Breast epithelium (tissue), 4 donors: ENCODE data around the gene ZBTB5. TPM values are rescaled to one million over a fixed set of nuclear protein-coding genes. Genes with fewer than 3 reads are reported as not detected.

Experiments used
- DNase-seq, 2 donors: peaks; one replicate each; pipeline ENCODE4 v3.0.0-alpha.2; 2019; ENCODE audit warnings: low spot score in 2 of 2
- H3K27ac ChIP-seq, 2 donors: fragments of 200-600 bp; sonication (generic) in 1 of 2; one replicate each; pipeline ENCODE4 v1.5.1; 2016 to 2019; ENCODE audit warnings: mild to moderate bottlenecking in 1 of 2
- H3K27me3 ChIP-seq, 2 donors: fragments of 200-600 bp; sonication (generic) in 1 of 2; one replicate each; pipeline versions ENCODE4 v1.5.1 to v1.6.0; 2017 to 2019; ENCODE audit warnings: control low read depth in 1 of 2, mild to moderate bottlenecking in 1 of 2
- H3K36me3 ChIP-seq: fragments of 200-600 bp; one replicate; pipeline ENCODE4 v1.5.1; 2019
- H3K4me1 ChIP-seq, 2 donors: fragments of 200-600 bp; sonication (generic); one replicate each; pipeline ENCODE4 v1.5.1; 2016 to 2019; ENCODE audit warnings: control low read depth in 1 of 2
- H3K4me3 ChIP-seq, 3 donors: fragments of 200-600 bp; sonication (generic); 1 replicate in 2 of 3; 2 replicates in 1 of 3; pipeline ENCODE4 v1.5.1; 2016 to 2019; ENCODE audit warnings: mild to moderate bottlenecking in 3 of 3, moderate library complexity in 2 of 3
- H3K9me3 ChIP-seq, 2 donors: fragments of 200-600 bp; sonication (generic) in 1 of 2; one replicate each; pipeline ENCODE4 v1.5.1; 2016 to 2019; ENCODE audit warnings: control low read depth in 1 of 2
- CTCF ChIP-seq, 3 donors: fragments of 450-650 bp; IDR thresholded peaks; one replicate each; pipeline ENCODE4 v1.5.1; 2016 to 2017; ENCODE audit warnings: antibody characterized with exemption in 3 of 3, mild to moderate bottlenecking in 3 of 3, moderate library complexity in 3 of 3
- POLR2A ChIP-seq: fragments of 450-650 bp; IDR thresholded peaks from one replicate; pipeline ENCODE4 v1.6.1; 2016; ENCODE audit warnings: antibody characterized with exemption, mild to moderate bottlenecking, moderate library complexity
- POLR2AphosphoS5 ChIP-seq, 3 donors: sonication (generic); formaldehyde crosslinking; IDR thresholded peaks; one replicate each; pipeline ENCODE4 v1.6.1; 2017; ENCODE audit warnings: antibody characterized with exemption in 3 of 3
- intact Hi-C: fragments of 100-400 bp; cut with DNase I; formaldehyde crosslinking; loops from one replicate; pipeline ENCODE4 v1.15.1; 2023; ENCODE audit warnings: low total_unique reads
- total RNA-seq, 3 donors: library from RNA; depleted of rRNA; stranded (reverse); fragments of >200 nt; gene quantifications; one replicate each; pipeline ENCODE4 v1.1.0, GENCODE V29; 2016

ZBTB5 gene
- total RNA-seq, 3 donors from 2014 or later = 10.6 to 21.5 (median 14.7) TPM

- no peak for DNase-seq
- no peaks in the 10 kb centered on the region for H3K9me3 ChIP-seq
- no peak overlapping the region for H3K27ac ChIP-seq
- intact Hi-C loops = no loop called here
- H3K4me1 ChIP-seq = peaks cover 0 to 5% of the 10 kb centered on the region in 2 donors
- no peaks in the 10 kb centered on the region for H3K36me3 ChIP-seq
- no peak overlapping the region for H3K4me3 ChIP-seq
- TF ChIP-seq CTCF (IDR thresholded peaks at IDR 0.05) = no peak
- H3K27me3 ChIP-seq = no peaks in the 10 kb centered on the region
These were observed 47.9 kb downstream of the ZBTB5 start for GRCh38 chr9:37417252-37417803.

- Histone ChIP-seq H3K4me3 (peak overlapping the region in 1 of 3 donors; percentile 1), H3K27ac (peak overlapping the region; percentile 25 to 33), H3K4me1 (no peaks in the 10 kb centered on the region), H3K9me3 (no peaks in the 10 kb centered on the region), H3K36me3 (no peaks in the 10 kb centered on the region), H3K27me3 (no peaks in the 10 kb centered on the region)
- intact Hi-C loops = no loop called here
- peak in 1 of 2 donors; percentile 34 for DNase-seq
- TF ChIP-seq POLR2AphosphoS5 (IDR thresholded peaks at IDR 0.05) = peak in 2 of 3 donors; percentile 9 to 24
- TF ChIP-seq CTCF (IDR thresholded peaks at IDR 0.05) = peak; percentile 77 to 89 (median 82)
- TF ChIP-seq POLR2A = no peak
These were observed 50.1 kb downstream of the ZBTB5 start for GRCh38 chr9:37415011-37415719.

GRCh38 chr9:37414503-37414943, 50.7 kb downstream of the ZBTB5 start:
- peak overlapping the region; percentile 25 to 33 for H3K27ac ChIP-seq
- DNase-seq = no peak
- intact Hi-C loops = loop anchor here (5.0 kb wide), 1 partner anchor 392 kb away; no protein-coding TSS in a partner anchor

GRCh38 chr9:37413311-37413710, 51.9 kb downstream of the ZBTB5 start:
- intact Hi-C loops = loop anchor here (5.0 kb wide), 1 partner anchor 391 kb away; no protein-coding TSS in a partner anchor
- no peaks in the 10 kb centered on the region for H3K9me3 ChIP-seq
- H3K36me3 ChIP-seq = no peaks in the 10 kb centered on the region
- H3K27ac ChIP-seq = peak overlapping the region; percentile 69 to 74
- TF ChIP-seq POLR2AphosphoS5 (IDR thresholded peaks at IDR 0.05) = no peak
- TF ChIP-seq CTCF (IDR thresholded peaks at IDR 0.05) = no peak
- TF ChIP-seq POLR2A = no peak
- H3K4me3 ChIP-seq = no peak overlapping the region
- H3K4me1 ChIP-seq = no peaks in the 10 kb centered on the region
- H3K27me3 ChIP-seq = no peaks in the 10 kb centered on the region
- DNase-seq = no peak

More at GRCh38 chr9:37414503-37414943, 50.7 kb downstream of the ZBTB5 start:
- Histone ChIP-seq H3K4me1 (no peaks in the 10 kb centered on the region), H3K27me3 (no peaks in the 10 kb centered on the region), H3K4me3 (no peak overlapping the region), H3K9me3 (no peaks in the 10 kb centered on the region), H3K36me3 (no peaks in the 10 kb centered on the region)
- no peak for TF ChIP-seq CTCF (IDR thresholded peaks at IDR 0.05)
- TF ChIP-seq POLR2AphosphoS5 (IDR thresholded peaks at IDR 0.05) = no peak
- TF ChIP-seq POLR2A = no peak
